HL-60 (cell line): ENCODE data around the gene TPRA1.

ENCODE experiments used
- GABPA ChIP-seq: IDR thresholded peaks from 2 replicates; pipeline ENCODE4 v1.6.1; 2012; ENCODE audit warnings: low read depth
- POLR2AphosphoS5 ChIP-seq: IDR thresholded peaks from 2 replicates; pipeline ENCODE4 v1.6.1; 2012; ENCODE audit warnings: low read depth
- TF ChIP-seq, protein P1 (sequence below): IDR thresholded peaks from one replicate; pipeline ENCODE4 v1.5.1; 2011; ENCODE audit warnings: low read length, control low read depth, inconsistent platforms; ENCODE audit not compliant: insufficient read depth

DNA sequence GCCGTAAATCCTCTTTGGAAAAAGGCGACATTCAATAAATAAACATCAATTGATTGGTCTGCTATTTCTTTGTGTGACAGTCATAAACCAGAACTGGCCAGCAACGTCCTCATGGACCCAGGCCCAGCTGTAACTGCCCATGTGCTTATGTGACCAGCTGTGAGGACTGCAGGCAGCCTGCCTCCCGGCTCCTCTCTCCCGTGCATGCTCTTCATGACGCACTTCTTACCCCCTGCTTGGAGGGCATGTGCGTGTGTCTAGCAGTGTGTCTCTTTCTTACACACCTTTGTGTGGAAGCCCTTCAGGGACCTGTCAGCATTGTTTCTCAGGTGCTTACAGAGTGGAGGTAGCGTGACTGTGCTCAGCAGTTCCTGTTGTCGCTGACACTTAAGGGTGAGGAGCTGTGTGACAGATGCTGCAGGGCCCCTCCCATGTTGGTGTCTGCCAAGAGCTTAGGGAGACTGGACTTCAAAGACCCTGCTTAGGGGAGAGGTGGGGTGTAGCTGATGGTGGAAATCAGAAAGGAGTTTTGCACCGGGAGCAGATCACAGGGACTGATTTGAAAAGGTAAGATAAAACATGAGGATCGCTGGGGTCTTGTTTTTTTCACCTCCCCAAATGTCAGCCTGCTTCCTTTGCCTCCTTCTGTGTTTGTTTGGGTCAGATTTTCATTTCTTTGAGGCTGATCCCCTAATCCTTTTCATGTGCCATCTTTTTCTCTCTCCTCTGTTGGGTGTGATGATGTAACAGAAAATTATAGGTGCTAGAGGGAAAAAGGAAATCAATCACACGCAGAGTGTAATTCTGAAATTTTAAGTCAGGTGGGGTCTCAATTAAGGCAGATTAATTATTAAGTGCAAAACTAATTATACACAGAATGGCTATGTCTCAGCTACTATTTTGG is 40.5 kb upstream of the TPRA1 start:
- TF ChIP-seq GABPA, result no peak
- TF ChIP-seq, protein P1, sequence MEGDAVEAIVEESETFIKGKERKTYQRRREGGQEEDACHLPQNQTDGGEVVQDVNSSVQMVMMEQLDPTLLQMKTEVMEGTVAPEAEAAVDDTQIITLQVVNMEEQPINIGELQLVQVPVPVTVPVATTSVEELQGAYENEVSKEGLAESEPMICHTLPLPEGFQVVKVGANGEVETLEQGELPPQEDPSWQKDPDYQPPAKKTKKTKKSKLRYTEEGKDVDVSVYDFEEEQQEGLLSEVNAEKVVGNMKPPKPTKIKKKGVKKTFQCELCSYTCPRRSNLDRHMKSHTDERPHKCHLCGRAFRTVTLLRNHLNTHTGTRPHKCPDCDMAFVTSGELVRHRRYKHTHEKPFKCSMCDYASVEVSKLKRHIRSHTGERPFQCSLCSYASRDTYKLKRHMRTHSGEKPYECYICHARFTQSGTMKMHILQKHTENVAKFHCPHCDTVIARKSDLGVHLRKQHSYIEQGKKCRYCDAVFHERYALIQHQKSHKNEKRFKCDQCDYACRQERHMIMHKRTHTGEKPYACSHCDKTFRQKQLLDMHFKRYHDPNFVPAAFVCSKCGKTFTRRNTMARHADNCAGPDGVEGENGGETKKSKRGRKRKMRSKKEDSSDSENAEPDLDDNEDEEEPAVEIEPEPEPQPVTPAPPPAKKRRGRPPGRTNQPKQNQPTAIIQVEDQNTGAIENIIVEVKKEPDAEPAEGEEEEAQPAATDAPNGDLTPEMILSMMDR, result no peak
- TF ChIP-seq POLR2AphosphoS5, result no peak
